ENCODE results near the gene VAPA. TPM values are rescaled to one million over a fixed set of nuclear protein-coding genes. Genes with fewer than 3 reads are reported as not detected.

The VAPA gene
- 281 and 387 TPM in 2 replicates for total RNA-seq
- 144 TPM for polyA plus RNA-seq (2012)

- DNase-seq (ENCODE audit: low read depth): peak; percentile 96
Observed at GRCh38 chr18:9913526-9914333, at the start of gene VAPA. VAPA (plus strand) TSS chr18:9914016; CDS start chr18:9914257, 241 bp downstream.

GRCh38 chr18:9865764-9866490 is 47.9 kb upstream of the VAPA start:
- DNase-seq (ENCODE audit: low read depth): no peak

GRCh38 chr18:9866627-9867026 is 47.2 kb upstream of the VAPA start:
- DNase-seq (ENCODE audit: low read depth): no peak

GRCh38 chr18:9867071-9867594 is 46.7 kb upstream of the VAPA start:
- DNase-seq (ENCODE audit: low read depth): no peak

- no peak for DNase-seq (ENCODE audit: low read depth)
Observed at GRCh38 chr18:9868857-9869714, 44.7 kb upstream of the VAPA start.

GRCh38 chr18:9869715-9870430 is 43.9 kb upstream of the VAPA start:
- DNase-seq (ENCODE audit: low read depth): peak; percentile 36

- DNase-seq (ENCODE audit: low read depth): no peak
Observed at GRCh38 chr18:9870431-9871008, 43.3 kb upstream of the VAPA start.

GRCh38 chr18:9871244-9871746 is 42.5 kb upstream of the VAPA start:
- DNase-seq (ENCODE audit: low read depth): no peak

GRCh38 chr18:9872823-9873222 is 41.0 kb upstream of the VAPA start:
- no peak for DNase-seq (ENCODE audit: low read depth)

- no peak for DNase-seq (ENCODE audit: low read depth)
Observed at GRCh38 chr18:9874728-9875127, 39.1 kb upstream of the VAPA start.

GRCh38 chr18:9876212-9876866 is 37.5 kb upstream of the VAPA start:
- DNase-seq (ENCODE audit: low read depth): no peak

- DNase-seq (ENCODE audit: low read depth): peak; percentile 68
Observed at GRCh38 chr18:9876867-9877654, 36.8 kb upstream of the VAPA start.

GRCh38 chr18:9877655-9878014 is 36.2 kb upstream of the VAPA start:
- DNase-seq (ENCODE audit: low read depth): no peak

GRCh38 chr18:9878095-9878494 is 35.7 kb upstream of the VAPA start:
- DNase-seq (ENCODE audit: low read depth): no peak

GRCh38 chr18:9878783-9879242 is 35.0 kb upstream of the VAPA start:
- no peak for DNase-seq (ENCODE audit: low read depth)

- no peak for DNase-seq (ENCODE audit: low read depth)
Observed at GRCh38 chr18:9884090-9884489, 29.7 kb upstream of the VAPA start.

- no peak for DNase-seq (ENCODE audit: low read depth)
Observed at GRCh38 chr18:9884532-9885140, 29.2 kb upstream of the VAPA start.

All from myocyte (in vitro differentiated cells).